ENCODE measurements around the gene TMEM30A. TPM values are rescaled to one million over a fixed set of nuclear protein-coding genes. Genes with fewer than 3 reads are reported as not detected.

TMEM30A gene
- total and polyA plus RNA-seq, 2 of the 13 experiments (the other 11 are each of a cell fraction or from before 2014, with no cell fraction given), result 17.6 to 54.4 TPM

GRCh38 chr6:75209184-75209723 lies 75.3 kb downstream of the TMEM30A start:
- Histone ChIP-seq H3K9ac (ENCODE audit: insufficient read depth, low read depth, low read length) (no peak overlapping the region), H3K4me1 (ENCODE audit: insufficient read depth, low read length) (no peaks in the 10 kb centered on the region; the same call in 1 of the 2 replicates), H3K4me3 (replicated peaks in 1 of 3; ENCODE audit: insufficient read depth in 1 of 3, low read depth in 2 of 3, low read length in 3 of 3) (no peak overlapping the region), H3K79me2 (ENCODE audit: insufficient read depth, low read length) (no peaks in the 10 kb centered on the region), H3K9me3 (ENCODE audit: low read length) (no peaks in the 10 kb centered on the region), H3K27me3 (ENCODE audit: control insufficient read depth in 1 of 2, insufficient read depth in 2 of 2, low read length in 2 of 2) (peaks cover 5 to 45% of the 10 kb centered on the region in 2 experiments; a peak in 4 of 5 replicates), H3K36me3 (replicated peaks in 1 of 2; ENCODE audit: control insufficient read depth in 1 of 2, insufficient read depth in 2 of 2, low read length in 2 of 2) (no peaks in the 10 kb centered on the region), H3K27ac (ENCODE audit: extremely low read length, insufficient read depth, low read length) (no peak overlapping the region), H4K20me1 (ENCODE audit: insufficient read depth, low read length) (no peaks in the 10 kb centered on the region), H2AFZ (ENCODE audit: low read length) (no peak overlapping the region), H3K4me2 (ENCODE audit: low read depth, low read length) (no peak overlapping the region)
- DNase-seq (ENCODE audit: low spot score) (no peak), FAIRE-seq (no peak), ATAC-seq (no peak)
- 14% methylated on average over 4 of the region's 7 CpGs for WGBS (ENCODE audit: low lambda C conversion rate)
- TF ChIP-seq THAP7 (CRISPR knock-in tag; IDR thresholded peaks at IDR 0.05) (no peak), ZNF501 (CRISPR knock-in tag; IDR thresholded peaks at IDR 0.05) (0 out of 2 replicates have a peak, but pooled peaks have one; percentile 3), ZNF614 (CRISPR knock-in tag; IDR thresholded peaks at IDR 0.05; ENCODE audit: borderline replicate concordance) (no peak), MBNL3 (CRISPR knock-in tag; conservative IDR thresholded peaks at IDR 0.05) (no peak), ZBTB37 (CRISPR knock-in tag; IDR thresholded peaks at IDR 0.05) (no peak), SOX13 (IDR thresholded peaks at IDR 0.05) (no peak), SOX13 (CRISPR knock-in tag; conservative IDR thresholded peaks at IDR 0.05 in 1 of 2, IDR thresholded peaks at IDR 0.05 in 1 of 2) (no peak), ZNF431 (CRISPR knock-in tag; IDR thresholded peaks at IDR 0.05; ENCODE audit: borderline replicate concordance, low read depth) (no peak), ZNF512 (CRISPR knock-in tag; IDR thresholded peaks at IDR 0.05) (no peak), FOXA3 (CRISPR knock-in tag; IDR thresholded peaks at IDR 0.05) (no peak)
- BruUV-seq (replicated peaks), result no TSS peak
- POLR2A ChIA-PET, result no interaction called here
- in situ Hi-C loops (cut with HindIII; ENCODE audit: extremely low pct_ligation_motif_present, low pct_unique_long_range_greater_than_20kb) (loop anchor here (10.0 to 25.0 kb wide), 6 partner anchors 454 to 1472 kb away; no protein-coding TSS in a partner anchor), intact Hi-C loops (cut with micrococcal nuclease; ENCODE audit: unreplicated experiment) (loop anchor here (1.0 to 10.0 kb wide), 7 partner anchors 144 to 1354 kb away; no protein-coding TSS in a partner anchor)
- CTCF ChIA-PET (ENCODE audit: low intra/inter-chr PET ratio, low total read pairs), result interaction anchor here (1.0 to 1.8 kb wide), 9 partner anchors 308 to 1470 kb away, joined by 3 to 11 read pairs (median 6); no protein-coding TSS in a partner anchor

Data from HepG2 (cell line).